ENCODE measurements around the gene RNF217.

RNF217 gene

DNA sequence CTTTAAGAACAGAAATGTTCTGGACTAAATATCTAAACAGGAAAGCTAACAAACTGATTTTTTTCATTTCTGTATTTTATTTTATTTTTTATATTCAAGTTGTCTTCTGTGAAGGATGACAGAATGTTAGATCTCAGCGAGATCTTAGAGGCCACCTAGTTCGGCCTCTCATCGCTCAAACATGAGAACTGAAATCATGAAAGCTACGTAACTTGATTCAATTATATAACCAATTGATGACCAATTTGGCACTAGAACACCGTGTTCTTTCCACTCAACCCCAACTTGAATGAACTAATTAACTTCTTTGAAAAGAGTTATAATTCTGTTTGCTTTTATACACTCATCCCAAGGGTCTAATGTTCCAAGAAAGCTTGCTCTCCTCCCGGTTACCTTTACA, 24.6 kb upstream of the RNF217 start:
- H2AFZ ChIP-seq (ENCODE audit: low read depth) = no peak overlapping the region

DNA sequence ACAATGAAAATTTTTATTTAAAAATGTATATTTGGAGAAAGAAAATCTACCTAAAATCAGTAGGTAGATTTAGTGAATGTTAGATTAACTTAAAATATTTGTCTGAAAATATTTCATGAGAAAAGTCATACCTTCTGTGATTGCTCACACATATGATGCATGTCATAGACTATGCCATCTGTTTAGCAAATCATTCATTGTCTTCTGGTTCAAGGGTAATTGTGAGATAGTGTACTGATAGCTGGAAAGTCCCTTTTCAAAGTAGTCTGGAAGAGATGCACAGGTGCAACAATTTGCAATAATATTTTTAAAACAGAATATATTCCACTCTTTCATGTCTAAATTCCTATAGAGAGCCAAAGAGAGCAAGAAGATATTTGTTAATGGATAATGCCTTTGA, 21.0 kb upstream of the RNF217 start:
- H3K4me1 ChIP-seq (ENCODE audit: low read depth, poor library complexity, severe bottlenecking) = peaks cover 53% of the 10 kb centered on the region
- H3K4me3 ChIP-seq (IDR thresholded peaks at IDR 0.05; ENCODE audit: insufficient read depth, low read depth, low read length) = no peak overlapping the region
- TF ChIP-seq, protein P1, sequence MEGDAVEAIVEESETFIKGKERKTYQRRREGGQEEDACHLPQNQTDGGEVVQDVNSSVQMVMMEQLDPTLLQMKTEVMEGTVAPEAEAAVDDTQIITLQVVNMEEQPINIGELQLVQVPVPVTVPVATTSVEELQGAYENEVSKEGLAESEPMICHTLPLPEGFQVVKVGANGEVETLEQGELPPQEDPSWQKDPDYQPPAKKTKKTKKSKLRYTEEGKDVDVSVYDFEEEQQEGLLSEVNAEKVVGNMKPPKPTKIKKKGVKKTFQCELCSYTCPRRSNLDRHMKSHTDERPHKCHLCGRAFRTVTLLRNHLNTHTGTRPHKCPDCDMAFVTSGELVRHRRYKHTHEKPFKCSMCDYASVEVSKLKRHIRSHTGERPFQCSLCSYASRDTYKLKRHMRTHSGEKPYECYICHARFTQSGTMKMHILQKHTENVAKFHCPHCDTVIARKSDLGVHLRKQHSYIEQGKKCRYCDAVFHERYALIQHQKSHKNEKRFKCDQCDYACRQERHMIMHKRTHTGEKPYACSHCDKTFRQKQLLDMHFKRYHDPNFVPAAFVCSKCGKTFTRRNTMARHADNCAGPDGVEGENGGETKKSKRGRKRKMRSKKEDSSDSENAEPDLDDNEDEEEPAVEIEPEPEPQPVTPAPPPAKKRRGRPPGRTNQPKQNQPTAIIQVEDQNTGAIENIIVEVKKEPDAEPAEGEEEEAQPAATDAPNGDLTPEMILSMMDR (conservative IDR thresholded peaks at IDR 0.05; ENCODE audit: low read depth, low read length) = no peak
- no peaks in the 10 kb centered on the region for H3K36me3 ChIP-seq (ENCODE audit: insufficient read depth)
- H3K27ac ChIP-seq = peak overlapping the region; percentile 59
- no peak overlapping the region for H2AFZ ChIP-seq (ENCODE audit: low read depth)
- H3K9ac ChIP-seq = no peak overlapping the region
- H3K27me3 ChIP-seq (ENCODE audit: insufficient read depth, low read depth) = no peaks in the 10 kb centered on the region
- peak overlapping the region; percentile 54 for H3K4me2 ChIP-seq
- H4K20me1 ChIP-seq (ENCODE audit: insufficient read depth) = no peaks in the 10 kb centered on the region
- H3K79me2 ChIP-seq (ENCODE audit: insufficient read depth, low read depth) = no peaks in the 10 kb centered on the region

More for the DNA sequence above, 24.6 kb upstream of the RNF217 start:
- Histone ChIP-seq H3K36me3 (ENCODE audit: insufficient read depth) (no peaks in the 10 kb centered on the region), H3K79me2 (ENCODE audit: insufficient read depth, low read depth) (no peaks in the 10 kb centered on the region), H3K27me3 (ENCODE audit: insufficient read depth, low read depth) (no peaks in the 10 kb centered on the region), H3K4me1 (ENCODE audit: low read depth, poor library complexity, severe bottlenecking) (peaks cover 41% of the 10 kb centered on the region), H3K4me3 (IDR thresholded peaks at IDR 0.05; ENCODE audit: insufficient read depth, low read depth, low read length) (no peak overlapping the region), H4K20me1 (ENCODE audit: insufficient read depth) (no peaks in the 10 kb centered on the region), H3K4me2 (no peak overlapping the region), H3K27ac (no peak overlapping the region), H3K9ac (no peak overlapping the region)
- TF ChIP-seq, protein P1 (conservative IDR thresholded peaks at IDR 0.05; ENCODE audit: low read depth, low read length) = no peak

DNA sequence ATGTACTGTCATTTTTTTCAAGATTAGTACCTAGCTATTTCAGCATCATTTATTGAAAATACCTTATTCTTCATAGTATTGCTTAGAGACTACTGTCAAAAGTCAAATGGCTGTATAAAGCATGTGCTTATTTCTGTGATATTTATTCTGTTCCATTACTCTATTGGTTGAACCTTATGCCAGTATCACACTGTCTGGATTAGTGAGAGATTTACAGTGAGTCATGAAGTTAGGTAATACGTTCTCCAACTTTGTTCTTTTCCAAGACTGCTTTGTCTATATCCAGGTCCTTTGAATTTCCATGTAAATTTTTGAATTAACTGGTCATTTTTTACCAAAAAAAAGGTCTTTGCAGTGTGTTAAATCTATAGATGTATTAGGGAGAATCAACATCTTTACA, 18.6 kb upstream of the RNF217 start:
- no peak overlapping the region for H3K27ac ChIP-seq
- H3K4me2 ChIP-seq = no peak overlapping the region
- H3K4me3 ChIP-seq (IDR thresholded peaks at IDR 0.05; ENCODE audit: insufficient read depth, low read depth, low read length) = no peak overlapping the region
- H3K4me1 ChIP-seq (ENCODE audit: low read depth, poor library complexity, severe bottlenecking) = peaks cover 50% of the 10 kb centered on the region
- H3K36me3 ChIP-seq (ENCODE audit: insufficient read depth) = no peaks in the 10 kb centered on the region
- H2AFZ ChIP-seq (ENCODE audit: low read depth) = no peak overlapping the region
- no peaks in the 10 kb centered on the region for H4K20me1 ChIP-seq (ENCODE audit: insufficient read depth)
- no peak overlapping the region for H3K9ac ChIP-seq
- H3K27me3 ChIP-seq (ENCODE audit: insufficient read depth, low read depth) = no peaks in the 10 kb centered on the region
- H3K79me2 ChIP-seq (ENCODE audit: insufficient read depth, low read depth) = no peaks in the 10 kb centered on the region
- TF ChIP-seq, protein P1 (conservative IDR thresholded peaks at IDR 0.05; ENCODE audit: low read depth, low read length) = no peak

DNA sequence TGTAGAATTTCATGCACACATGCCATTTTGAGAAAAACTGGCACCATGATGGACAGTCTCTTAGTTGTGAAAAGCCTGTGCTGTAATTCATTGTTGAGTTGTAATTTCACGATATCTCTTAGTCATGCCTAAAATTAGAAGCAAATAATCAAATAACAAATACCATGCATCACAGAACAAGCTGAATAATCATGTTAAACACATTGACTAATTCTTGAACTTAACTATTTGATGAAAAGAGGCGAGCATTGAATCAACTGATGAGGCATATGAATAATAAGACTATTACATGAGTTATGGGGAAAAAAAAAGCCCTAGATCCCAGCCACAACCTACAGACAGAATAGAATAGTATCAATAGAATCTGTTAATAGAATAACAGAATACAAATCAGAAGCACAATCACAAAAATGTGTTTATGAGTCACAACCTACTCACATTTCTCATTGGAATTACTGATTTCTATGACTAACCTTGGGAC, 14.2 kb upstream of the RNF217 start:
- no peaks in the 10 kb centered on the region for H3K79me2 ChIP-seq (ENCODE audit: insufficient read depth, low read depth)
- no peak overlapping the region for H2AFZ ChIP-seq (ENCODE audit: low read depth)
- H3K27me3 ChIP-seq (ENCODE audit: insufficient read depth, low read depth) = no peaks in the 10 kb centered on the region
- H3K4me2 ChIP-seq = no peak overlapping the region
- no peak overlapping the region for H3K9ac ChIP-seq
- TF ChIP-seq, protein P1 (conservative IDR thresholded peaks at IDR 0.05; ENCODE audit: low read depth, low read length) = no peak
- H3K27ac ChIP-seq = no peak overlapping the region
- no peaks in the 10 kb centered on the region for H3K36me3 ChIP-seq (ENCODE audit: insufficient read depth)
- H3K4me1 ChIP-seq (ENCODE audit: low read depth, poor library complexity, severe bottlenecking) = peaks cover 10% of the 10 kb centered on the region
- no peak overlapping the region for H3K4me3 ChIP-seq (IDR thresholded peaks at IDR 0.05; ENCODE audit: insufficient read depth, low read depth, low read length)
- H4K20me1 ChIP-seq (ENCODE audit: insufficient read depth) = no peaks in the 10 kb centered on the region

Data from KMS-11 (cell line).